Pancreas (tissue), 10 donors: ENCODE data around the gene INSC. TPM values are rescaled to one million over a fixed set of nuclear protein-coding genes. Genes with fewer than 3 reads are reported as not detected.

Experiments used
- ATAC-seq, 4 donors: fragments of 200-7000 bp; cut with Tn5 transposase; one replicate each; pipeline versions ENCODE4 v1.8.0 to v1.9.1; 2020; ENCODE audit warnings: mild to moderate bottlenecking in 4 of 4, moderate library complexity in 4 of 4
- DNase-seq, 6 donors: peaks; one replicate each; pipeline ENCODE4 v3.0.0-alpha.2; 2020
- FAIRE-seq: peaks from 2 replicates; lab custom pipeline; 2012; peaks lifted over from hg19 to GRCh38; lab: Jason Lieb, UNC
- H3K27ac ChIP-seq, 4 donors: fragments of 200-600 bp; sonication (generic); 1 replicate in 3 of 4; 2 replicates in 1 of 4; pipeline versions ENCODE4 v1.5.0 to v1.8.0; 2020
- H3K27me3 ChIP-seq, 4 donors: fragments of 200-600 bp; one replicate each; pipeline ENCODE4 v1.8.0; 2021
- H3K36me3 ChIP-seq, 3 donors: fragments of 200-600 bp; sonication (generic) in 1 of 3; one replicate each; pipeline versions ENCODE4 v1.5.0 to v1.8.0; 2020 to 2021
- H3K4me1 ChIP-seq, 3 donors: fragments of 200-600 bp; one replicate each; pipeline ENCODE4 v1.8.0; 2021
- H3K4me3 ChIP-seq, 4 donors: fragments of 200-600 bp; sonication (generic) in 2 of 4; one replicate each; pipeline versions ENCODE4 v1.5.0 to v1.8.0; 2020 to 2021
- H3K9me3 ChIP-seq, 4 donors: fragments of 200-600 bp; one replicate each; pipeline ENCODE4 v1.8.0; 2021
- CTCF ChIP-seq, 4 donors: fragments of 200-600 bp; sonication (generic) in 3 of 4; IDR thresholded peaks; one replicate each; pipeline versions ENCODE4 v1.5.0 to v1.8.0; 2021; ENCODE audit warnings: antibody characterized with exemption in 4 of 4
- WGBS, 2 donors: extraction: QIAGEN DNeasy Blood & Tissue Kit; methylation state at CpG; one replicate each; pipeline ENCODE4 v1.1.7; 2013; 5-methylcytosine and 5-hydroxymethylcytosine counted together
- intact Hi-C, 3 donors: fragments of 100-400 bp; cut with DNase I; formaldehyde crosslinking; loops; one replicate each; pipeline versions ENCODE4 v1.11.1 to v1.14.2; 2022
- polyA plus RNA-seq, 2 donors: library from polyadenylated mRNA; stranded (reverse); fragments of 200-250 nt; gene quantifications; one replicate each; pipeline ENCODE4 v1.2.3, GENCODE V29; 2013
- total RNA-seq, 6 donors: library from RNA; stranded (reverse); fragmentation: NEBNext Ultra II Directional in 4 of 6; extraction: Animal tissue kit (Norgen Biotek cat#: 25700) in 4 of 6; gene quantifications; one replicate each; pipeline versions ENCODE4 v1.2.1 to v1.2.4, GENCODE V29; 2021 to 2023
- donor health status: healthy with polysubstance abuse.
- donor health status: DM: no; HTN: no; CAD: no; lungs with moderate emphysema.
- donor health status: DM: no; HTN: no; CAD: no.
- donor health status: control.
- donor health status: control.
- donor health status: Bipolar disorder and iron deficiency.
- donor health status: DM: yes; HTN: yes; CAD: no.
- donor health status: DM: no; HTN: no; CAD: no.
- donor health status: DM: no; HTN: no; CAD: no.
- donor health status: DM: yes; HTN: yes; CAD: no.

The INSC gene
- total and polyA plus RNA-seq, 8 donors, result 0.50 to 1.6 (median 0.57) TPM

GRCh38 chr11:15295695-15296094 lies 181.0 kb downstream of the INSC start:
- Histone ChIP-seq H3K9me3 (no peaks in the 10 kb centered on the region), H3K4me3 (no peak overlapping the region), H3K4me1 (no peaks in the 10 kb centered on the region), H3K36me3 (no peaks in the 10 kb centered on the region), H3K27me3 (no peaks in the 10 kb centered on the region), H3K27ac (no peak overlapping the region)
- no peak for TF ChIP-seq CTCF (IDR thresholded peaks at IDR 0.05)
- no peak for ATAC-seq
- 30 to 36% methylated on average over 1 of the region's 1 CpG for WGBS, 2 donors
- no peak for FAIRE-seq
- no peak for DNase-seq
- intact Hi-C loops, result no loop called here

Other genes with a start within 250 kb of the INSC start
- 10 to 100 TPM in 2 of 6 donors, 1 to 10 TPM in 4; 5.0 to 12.2 (median 8.4) TPM for gene CYP2R1, start 222.7 kb upstream of the INSC start, total RNA-seq
- 10 to 100 TPM; 32.1 to 33.0 TPM for gene CYP2R1, start 222.7 kb upstream of the INSC start, polyA plus RNA-seq
- gene CALCA, start 142.6 kb upstream of the INSC start, total RNA-seq, result under 1 TPM in 1 of 6 donors, not detected in 5; 0.38 TPM
- under 1 TPM in 1 of 2 donors, not detected in 1; 0.12 TPM for gene CALCA, start 142.6 kb upstream of the INSC start, polyA plus RNA-seq
- gene CALCB, start 41.3 kb upstream of the INSC start, total RNA-seq, result 1 to 10 TPM in 5 of 6 donors, under 1 TPM in 1; 0.83 to 2.6 (median 1.3) TPM
- gene CALCB, start 41.3 kb upstream of the INSC start, polyA plus RNA-seq, result 1 to 10 TPM in 1 of 2 donors, under 1 TPM in 1; 0.89 to 1.2 TPM